HepG2 (cell line): ENCODE measurements around the gene ABCF1. TPM values are rescaled to one million over a fixed set of nuclear protein-coding genes. Genes with fewer than 3 reads are reported as not detected.

Source experiments
- BRD4 ChIP-seq: sonication (generic); formaldehyde crosslinking; IDR thresholded peaks from 2 replicates; pipeline ENCODE4 v1.4.0; 2020; ENCODE audit warnings: missing genetic modification reagents
- CC2D1A ChIP-seq: sonication (generic); formaldehyde crosslinking; IDR thresholded peaks from 2 replicates; pipeline ENCODE4 v1.8.1; 2023; ENCODE audit warnings: mild to moderate bottlenecking, missing genetic modification reagents
- DR1 ChIP-seq: sonication (generic); formaldehyde crosslinking; IDR thresholded peaks from 2 replicates; pipeline ENCODE4 v1.8.0; 2021; ENCODE audit warnings: mild to moderate bottlenecking, missing genetic modification reagents, inconsistent platforms
- FOXK1 ChIP-seq: sonication (generic); formaldehyde crosslinking; IDR thresholded peaks from 2 replicates; pipeline ENCODE4 v1.4.0; 2020; ENCODE audit warnings: low read depth, missing genetic modification reagents, borderline replicate concordance
- MTF1 ChIP-seq: sonication (generic); formaldehyde crosslinking; IDR thresholded peaks from 2 replicates; pipeline ENCODE4 v1.5.0; 2020; ENCODE audit warnings: missing genetic modification reagents
- POLR2A ChIP-seq, 2 experiments: IDR thresholded peaks; 2 replicates each; pipeline ENCODE4 v1.6.1; 2011; ENCODE audit warnings: low read depth in 2 of 2, low read length in 2 of 2, mild to moderate bottlenecking in 1 of 2, moderate library complexity in 1 of 2; ENCODE audit not compliant: insufficient read depth in 1 of 2
- POLR2AphosphoS2 ChIP-seq: IDR thresholded peaks from 2 replicates; pipeline ENCODE4 v1.6.1; 2011; ENCODE audit warnings: low read depth, low read length, improper control_type of control experiment
- RBFOX2 ChIP-seq: fragments of 200-400 bp; formaldehyde crosslinking; IDR thresholded peaks from 2 replicates; pipeline ENCODE4 v1.6.1; 2017; ENCODE audit warnings: low read depth, mild to moderate bottlenecking, low read length
- REPIN1 ChIP-seq: sonication (generic); formaldehyde crosslinking; IDR thresholded peaks from 2 replicates; pipeline ENCODE4 v1.8.0; 2022; ENCODE audit warnings: missing genetic modification reagents, low read depth, mild to moderate bottlenecking, borderline replicate concordance
- SAFB2 ChIP-seq: sonication (generic); formaldehyde crosslinking; IDR thresholded peaks from 2 replicates; pipeline ENCODE4 v1.5.1; 2020; ENCODE audit warnings: missing genetic modification reagents, low read depth, mild to moderate bottlenecking, borderline replicate concordance
- SNAPC2 ChIP-seq: sonication (generic); formaldehyde crosslinking; IDR thresholded peaks from 2 replicates; pipeline ENCODE4 v1.8.1; 2022; ENCODE audit warnings: mild to moderate bottlenecking, missing genetic modification reagents
- SRSF4 ChIP-seq: fragments of 200-400 bp; formaldehyde crosslinking; IDR thresholded peaks from one replicate; pipeline ENCODE4 v1.6.1; 2018; ENCODE audit warnings: mild to moderate bottlenecking, low read depth, low read length, moderate library complexity; ENCODE audit not compliant: poor library complexity, severe bottlenecking
- TSC22D2 ChIP-seq: sonication (generic); formaldehyde crosslinking; IDR thresholded peaks from 2 replicates; pipeline ENCODE4 v1.5.1; 2020; ENCODE audit warnings: missing genetic modification reagents, mild to moderate bottlenecking, borderline replicate concordance
- U2AF1 ChIP-seq: fragments of 200-400 bp; formaldehyde crosslinking; optimal IDR thresholded peaks from 2 replicates; pipeline ENCODE3; 2017; ENCODE audit warnings: mild to moderate bottlenecking, low read depth, low read length
- ZFX ChIP-seq: sonication (generic); formaldehyde crosslinking; IDR thresholded peaks from 2 replicates; pipeline ENCODE4 v1.4.0; 2020; ENCODE audit warnings: mild to moderate bottlenecking, low read depth, missing genetic modification reagents, moderate library complexity
- ZNF12 ChIP-seq: sonication (generic); formaldehyde crosslinking; IDR thresholded peaks from 2 replicates; pipeline ENCODE4 v1.5.0; 2020; ENCODE audit warnings: missing genetic modification reagents
- ZNF556 ChIP-seq: sonication (generic); formaldehyde crosslinking; IDR thresholded peaks from 2 replicates; pipeline ENCODE4 v1.4.0; 2020; ENCODE audit warnings: mild to moderate bottlenecking, missing genetic modification reagents, borderline replicate concordance
- ZNF589 ChIP-seq: sonication (generic); formaldehyde crosslinking; conservative IDR thresholded peaks from 2 replicates; pipeline ENCODE4 v1.8.0; 2022; ENCODE audit warnings: mild to moderate bottlenecking, moderate library complexity, missing genetic modification reagents
- polyA plus RNA-seq, 8 experiments: library from polyadenylated mRNA; depleted of rRNA in 3 of 8; stranded (reverse) in 7 of 8; unstranded in 1 of 8; fragments of >200 nt; fragmentation: Illumina TruSeq in 4 of 8; extraction: Trizol in 4 of 8; gene quantifications; 2 replicates each; pipeline versions ENCODE4 v1.2.1 to v1.2.3, GENCODE V29; 2011 to 2016; ENCODE audit warnings: low read depth in 4 of 8, missing spikeins in 1 of 8, mixed read lengths in 1 of 8; ENCODE audit not compliant: insufficient read depth in 1 of 8
- total RNA-seq, 5 experiments: library from RNA; depleted of rRNA; stranded (reverse); fragments of >200 nt; fragmentation: Illumina TruSeq; extraction: Trizol; gene quantifications; 2 replicates each; pipeline ENCODE4 v1.2.3, GENCODE V29; 2016; ENCODE audit warnings: low read depth in 1 of 5
- TF ChIP-seq, protein P1 (sequence below): sonication (generic); formaldehyde crosslinking; conservative IDR thresholded peaks from 2 replicates; pipeline ENCODE4 v1.4.0; 2020; ENCODE audit warnings: mild to moderate bottlenecking, missing genetic modification reagents, moderate library complexity
- TF ChIP-seq, protein P2 (sequence below): sonication (generic); formaldehyde crosslinking; IDR thresholded peaks from 2 replicates; pipeline ENCODE4 v1.5.0; 2020; ENCODE audit warnings: mild to moderate bottlenecking, missing genetic modification reagents, borderline replicate concordance
- TF ChIP-seq, protein P3 (sequence below): sonication (generic); formaldehyde crosslinking; IDR thresholded peaks from 2 replicates; pipeline ENCODE4 v1.4.0; 2020; ENCODE audit warnings: missing genetic modification reagents, borderline replicate concordance

Gene ABCF1
- total and polyA plus RNA-seq, 2 of the 13 experiments (the other 11 are each of a cell fraction or from before 2014, with no cell fraction given): 25.4 to 98.9 TPM

DNA sequence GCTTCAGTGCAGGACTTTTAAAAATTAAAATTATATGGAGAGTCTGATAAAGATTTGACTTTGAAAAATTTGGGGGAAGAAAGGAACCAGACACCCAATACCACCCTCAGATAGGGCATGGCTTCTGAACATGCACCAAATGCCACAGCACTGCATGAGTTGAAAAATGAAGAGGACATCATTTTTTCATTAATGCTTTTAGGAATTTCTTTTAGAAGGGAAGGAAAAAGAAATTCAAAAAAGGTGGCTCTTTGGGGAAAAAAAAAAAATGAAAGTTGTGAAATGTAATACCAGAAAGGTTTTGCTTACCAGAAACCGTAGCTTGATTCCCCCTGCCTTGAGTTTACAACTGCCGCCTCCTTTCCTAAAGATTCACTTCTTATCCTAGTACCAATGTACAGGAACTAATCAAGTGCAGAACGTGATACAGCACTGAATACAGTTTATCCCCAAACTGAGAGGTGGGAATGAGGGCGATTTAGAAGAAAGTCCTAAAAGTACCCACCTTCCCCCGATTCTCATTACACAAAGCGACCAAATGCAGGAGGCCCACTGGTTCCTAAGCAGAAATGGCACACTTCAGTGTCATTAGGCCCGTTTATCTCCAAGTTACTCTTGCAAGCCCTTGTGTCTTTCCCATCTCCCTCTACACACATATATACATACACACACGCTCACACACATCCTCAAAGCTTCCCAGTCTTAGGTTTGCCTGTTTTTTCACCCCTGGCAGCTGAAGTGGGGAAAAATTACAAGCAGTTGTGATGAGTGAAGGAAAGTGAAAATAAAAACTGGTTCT lies 43.0 kb downstream of the ABCF1 start (continued):
- TF ChIP-seq, protein P1, sequence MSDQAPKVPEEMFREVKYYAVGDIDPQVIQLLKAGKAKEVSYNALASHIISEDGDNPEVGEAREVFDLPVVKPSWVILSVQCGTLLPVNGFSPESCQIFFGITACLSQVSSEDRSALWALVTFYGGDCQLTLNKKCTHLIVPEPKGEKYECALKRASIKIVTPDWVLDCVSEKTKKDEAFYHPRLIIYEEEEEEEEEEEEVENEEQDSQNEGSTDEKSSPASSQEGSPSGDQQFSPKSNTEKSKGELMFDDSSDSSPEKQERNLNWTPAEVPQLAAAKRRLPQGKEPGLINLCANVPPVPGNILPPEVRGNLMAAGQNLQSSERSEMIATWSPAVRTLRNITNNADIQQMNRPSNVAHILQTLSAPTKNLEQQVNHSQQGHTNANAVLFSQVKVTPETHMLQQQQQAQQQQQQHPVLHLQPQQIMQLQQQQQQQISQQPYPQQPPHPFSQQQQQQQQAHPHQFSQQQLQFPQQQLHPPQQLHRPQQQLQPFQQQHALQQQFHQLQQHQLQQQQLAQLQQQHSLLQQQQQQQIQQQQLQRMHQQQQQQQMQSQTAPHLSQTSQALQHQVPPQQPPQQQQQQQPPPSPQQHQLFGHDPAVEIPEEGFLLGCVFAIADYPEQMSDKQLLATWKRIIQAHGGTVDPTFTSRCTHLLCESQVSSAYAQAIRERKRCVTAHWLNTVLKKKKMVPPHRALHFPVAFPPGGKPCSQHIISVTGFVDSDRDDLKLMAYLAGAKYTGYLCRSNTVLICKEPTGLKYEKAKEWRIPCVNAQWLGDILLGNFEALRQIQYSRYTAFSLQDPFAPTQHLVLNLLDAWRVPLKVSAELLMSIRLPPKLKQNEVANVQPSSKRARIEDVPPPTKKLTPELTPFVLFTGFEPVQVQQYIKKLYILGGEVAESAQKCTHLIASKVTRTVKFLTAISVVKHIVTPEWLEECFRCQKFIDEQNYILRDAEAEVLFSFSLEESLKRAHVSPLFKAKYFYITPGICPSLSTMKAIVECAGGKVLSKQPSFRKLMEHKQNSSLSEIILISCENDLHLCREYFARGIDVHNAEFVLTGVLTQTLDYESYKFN (CRISPR knock-in tag): 0 out of 2 replicates have a peak, but pooled peaks have one; percentile 13
- TF ChIP-seq, protein P2, sequence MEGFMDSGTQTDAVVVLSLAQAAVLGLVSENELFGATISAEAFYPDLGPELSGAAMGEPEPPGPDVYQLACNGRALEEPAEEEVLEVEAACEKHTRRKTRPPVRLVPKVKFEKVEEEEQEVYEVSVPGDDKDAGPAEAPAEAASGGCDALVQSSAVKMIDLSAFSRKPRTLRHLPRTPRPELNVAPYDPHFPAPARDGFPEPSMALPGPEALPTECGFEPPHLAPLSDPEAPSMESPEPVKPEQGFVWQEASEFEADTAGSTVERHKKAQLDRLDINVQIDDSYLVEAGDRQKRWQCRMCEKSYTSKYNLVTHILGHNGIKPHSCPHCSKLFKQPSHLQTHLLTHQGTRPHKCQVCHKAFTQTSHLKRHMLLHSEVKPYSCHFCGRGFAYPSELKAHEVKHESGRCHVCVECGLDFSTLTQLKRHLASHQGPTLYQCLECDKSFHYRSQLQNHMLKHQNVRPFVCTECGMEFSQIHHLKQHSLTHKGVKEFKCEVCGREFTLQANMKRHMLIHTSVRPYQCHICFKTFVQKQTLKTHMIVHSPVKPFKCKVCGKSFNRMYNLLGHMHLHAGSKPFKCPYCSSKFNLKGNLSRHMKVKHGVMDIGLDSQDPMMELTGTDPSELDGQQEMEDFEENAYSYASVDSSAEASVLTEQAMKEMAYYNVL (CRISPR knock-in tag): no peak
- TF ChIP-seq TSC22D2 (CRISPR knock-in tag): 0 out of 2 replicates have a peak, but pooled peaks have one; percentile 91
- TF ChIP-seq CC2D1A: 0 out of 2 replicates have a peak, but pooled peaks have one; percentile 58
- no peak for TF ChIP-seq ZNF12
- no peak for TF ChIP-seq BRD4 (CRISPR knock-in tag)
- peak; percentile 91 for TF ChIP-seq SRSF4
- peak; percentile 46; the same call in 1 of the 2 replicates for TF ChIP-seq REPIN1 (CRISPR knock-in tag)
- peak; percentile 38; the same call in 1 of the 2 replicates for TF ChIP-seq ZNF589
- no peak for TF ChIP-seq DR1 (CRISPR knock-in tag)
- TF ChIP-seq ZNF556: peak; percentile 26; the same call in 1 of the 2 replicates
- TF ChIP-seq, protein P3, sequence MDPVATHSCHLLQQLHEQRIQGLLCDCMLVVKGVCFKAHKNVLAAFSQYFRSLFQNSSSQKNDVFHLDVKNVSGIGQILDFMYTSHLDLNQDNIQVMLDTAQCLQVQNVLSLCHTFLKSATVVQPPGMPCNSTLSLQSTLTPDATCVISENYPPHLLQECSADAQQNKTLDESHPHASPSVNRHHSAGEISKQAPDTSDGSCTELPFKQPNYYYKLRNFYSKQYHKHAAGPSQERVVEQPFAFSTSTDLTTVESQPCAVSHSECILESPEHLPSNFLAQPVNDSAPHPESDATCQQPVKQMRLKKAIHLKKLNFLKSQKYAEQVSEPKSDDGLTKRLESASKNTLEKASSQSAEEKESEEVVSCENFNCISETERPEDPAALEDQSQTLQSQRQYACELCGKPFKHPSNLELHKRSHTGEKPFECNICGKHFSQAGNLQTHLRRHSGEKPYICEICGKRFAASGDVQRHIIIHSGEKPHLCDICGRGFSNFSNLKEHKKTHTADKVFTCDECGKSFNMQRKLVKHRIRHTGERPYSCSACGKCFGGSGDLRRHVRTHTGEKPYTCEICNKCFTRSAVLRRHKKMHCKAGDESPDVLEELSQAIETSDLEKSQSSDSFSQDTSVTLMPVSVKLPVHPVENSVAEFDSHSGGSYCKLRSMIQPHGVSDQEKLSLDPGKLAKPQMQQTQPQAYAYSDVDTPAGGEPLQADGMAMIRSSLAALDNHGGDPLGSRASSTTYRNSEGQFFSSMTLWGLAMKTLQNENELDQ (CRISPR knock-in tag): peak; percentile 86; the same call in 1 of the 2 replicates
- TF ChIP-seq RBFOX2: peak; percentile 0
- peak; percentile 81 for TF ChIP-seq U2AF1
- TF ChIP-seq SAFB2: peak; percentile 36
- peak; percentile 42; the same call in 1 of the 2 replicates for TF ChIP-seq ZFX (CRISPR knock-in tag)
- 0 out of 2 replicates have a peak, but pooled peaks have one; percentile 24 for TF ChIP-seq SNAPC2 (CRISPR knock-in tag)
- TF ChIP-seq POLR2AphosphoS2: peak; percentile 43
- no peak for TF ChIP-seq MTF1 (CRISPR knock-in tag)
- 0 out of 2 replicates have a peak, but pooled peaks have one; percentile 8 for TF ChIP-seq FOXK1
- peak; percentile 53 to 80; a peak in 3 of 4 replicates for TF ChIP-seq POLR2A (IDR thresholded peaks at IDR 0.05; ENCODE audit: insufficient read depth in 1 of 2, low read depth in 2 of 2, low read length in 2 of 2)
